Tibial nerve (tissue), 4 donors: ENCODE results near the gene HOXA11. TPM values are rescaled to one million over a fixed set of nuclear protein-coding genes. Genes with fewer than 3 reads are reported as not detected.
A peak's percentile ranks its signal among the peaks of the same experiment; 100 is the strongest.

Experiments
- DNase-seq, 2 donors: peaks; one replicate each; pipeline ENCODE4 v3.0.0-alpha.2; 2019; ENCODE audit warnings: low spot score in 2 of 2
- H3K27ac ChIP-seq, 4 donors: fragments of 200-600 bp; sonication (generic) in 3 of 4; one replicate each; pipeline ENCODE4 v1.5.1; 2017 to 2019; ENCODE audit warnings: mild to moderate bottlenecking in 1 of 4
- H3K27me3 ChIP-seq, 2 donors: fragments of 200-600 bp; sonication (generic) in 1 of 2; one replicate each; pipeline versions ENCODE4 v1.5.1 to v1.6.0; 2017 to 2019
- H3K36me3 ChIP-seq, 3 donors: fragments of 200-600 bp; sonication (generic); one replicate each; pipeline ENCODE4 v1.5.1; 2018 to 2019
- H3K4me1 ChIP-seq, 4 donors: fragments of 200-600 bp; sonication (generic) in 3 of 4; one replicate each; pipeline ENCODE4 v1.5.1; 2017 to 2019
- H3K4me3 ChIP-seq, 4 donors: fragments of 200-600 bp; sonication (generic) in 3 of 4; one replicate each; pipeline ENCODE4 v1.5.1; 2017 to 2019; ENCODE audit warnings: mild to moderate bottlenecking in 1 of 4, moderate library complexity in 1 of 4
- H3K9me3 ChIP-seq, 4 donors: fragments of 200-600 bp; sonication (generic) in 3 of 4; one replicate each; pipeline ENCODE4 v1.5.1; 2017 to 2019
- EP300 ChIP-seq, 2 donors: sonication (generic); formaldehyde crosslinking; IDR thresholded peaks; one replicate each; pipeline ENCODE4 v1.6.1; 2017; ENCODE audit warnings: antibody characterized with exemption in 2 of 2, mild to moderate bottlenecking in 1 of 2
- POLR2A ChIP-seq, 2 donors: fragments of 450-650 bp; IDR thresholded peaks; one replicate each; pipeline ENCODE4 v1.6.1; 2017; ENCODE audit warnings: antibody characterized with exemption in 2 of 2, mild to moderate bottlenecking in 2 of 2, moderate library complexity in 2 of 2
- WGBS, 2 donors: methylation state at CpG; one replicate each; pipeline ENCODE4 v1.1.5; 2018; 5-methylcytosine and 5-hydroxymethylcytosine counted together
- total RNA-seq, 4 donors: library from RNA; depleted of rRNA; stranded (reverse); fragments of >200 nt; gene quantifications; one replicate each; pipeline ENCODE4 v1.1.0, GENCODE V29; 2016
- TF ChIP-seq, protein P1 (sequence below), 5 experiments: fragments of 200-600 bp in 3 of 5; fragments of 450-650 bp in 2 of 5; sonication (generic) in 3 of 5; IDR thresholded peaks; one replicate each; pipeline ENCODE4 v1.5.1; 2016 to 2019; ENCODE audit warnings: antibody characterized with exemption in 5 of 5, mild to moderate bottlenecking in 3 of 5, moderate library complexity in 2 of 5

HOXA11 gene
- total RNA-seq, 4 donors from 2014 or later: 5.0 to 13.2 (median 9.5) TPM

DNA sequence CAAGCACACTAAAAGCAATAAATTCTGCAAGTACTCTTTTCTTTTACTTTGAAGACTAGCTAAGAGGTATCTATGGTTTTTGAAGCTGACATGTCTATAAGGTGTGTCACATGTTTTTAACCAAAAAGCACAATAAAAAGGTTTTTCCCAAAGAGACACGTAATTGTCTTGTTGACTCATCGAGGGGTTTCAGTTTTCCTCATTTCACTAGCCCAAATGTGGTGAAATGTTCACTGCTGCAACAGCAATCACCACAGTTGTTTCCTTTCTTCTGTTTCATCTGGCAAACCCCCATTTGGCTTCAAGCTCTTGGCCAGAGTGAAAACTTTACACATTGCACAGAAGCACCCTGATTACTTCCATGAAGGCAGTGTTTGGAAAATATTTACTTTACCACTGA is 50.6 kb downstream of the HOXA11 start:
- TF ChIP-seq, protein P1, sequence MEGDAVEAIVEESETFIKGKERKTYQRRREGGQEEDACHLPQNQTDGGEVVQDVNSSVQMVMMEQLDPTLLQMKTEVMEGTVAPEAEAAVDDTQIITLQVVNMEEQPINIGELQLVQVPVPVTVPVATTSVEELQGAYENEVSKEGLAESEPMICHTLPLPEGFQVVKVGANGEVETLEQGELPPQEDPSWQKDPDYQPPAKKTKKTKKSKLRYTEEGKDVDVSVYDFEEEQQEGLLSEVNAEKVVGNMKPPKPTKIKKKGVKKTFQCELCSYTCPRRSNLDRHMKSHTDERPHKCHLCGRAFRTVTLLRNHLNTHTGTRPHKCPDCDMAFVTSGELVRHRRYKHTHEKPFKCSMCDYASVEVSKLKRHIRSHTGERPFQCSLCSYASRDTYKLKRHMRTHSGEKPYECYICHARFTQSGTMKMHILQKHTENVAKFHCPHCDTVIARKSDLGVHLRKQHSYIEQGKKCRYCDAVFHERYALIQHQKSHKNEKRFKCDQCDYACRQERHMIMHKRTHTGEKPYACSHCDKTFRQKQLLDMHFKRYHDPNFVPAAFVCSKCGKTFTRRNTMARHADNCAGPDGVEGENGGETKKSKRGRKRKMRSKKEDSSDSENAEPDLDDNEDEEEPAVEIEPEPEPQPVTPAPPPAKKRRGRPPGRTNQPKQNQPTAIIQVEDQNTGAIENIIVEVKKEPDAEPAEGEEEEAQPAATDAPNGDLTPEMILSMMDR (IDR thresholded peaks at IDR 0.05): no peak
- peak in 1 of 2 donors; percentile 67 for TF ChIP-seq EP300 (IDR thresholded peaks at IDR 0.05)
- Histone ChIP-seq H3K9me3 (no peaks in the 10 kb centered on the region), H3K4me1 (peaks cover 0 to 82% (median 22%) of the 10 kb centered on the region in 4 donors), H3K27ac (peak overlapping the region in 3 of 4 donors; percentile 6 to 57 (median 34)), H3K4me3 (no peak overlapping the region), H3K27me3 (peaks cover 0 to 60% of the 10 kb centered on the region in 2 donors), H3K36me3 (peaks cover 0 to 2% (median 0%) of the 10 kb centered on the region in 3 donors)
- peak in 1 of 2 donors; percentile 78 for DNase-seq
- WGBS, 2 donors: 34 to 40% methylated on average over 2 of the region's 2 CpGs

DNA sequence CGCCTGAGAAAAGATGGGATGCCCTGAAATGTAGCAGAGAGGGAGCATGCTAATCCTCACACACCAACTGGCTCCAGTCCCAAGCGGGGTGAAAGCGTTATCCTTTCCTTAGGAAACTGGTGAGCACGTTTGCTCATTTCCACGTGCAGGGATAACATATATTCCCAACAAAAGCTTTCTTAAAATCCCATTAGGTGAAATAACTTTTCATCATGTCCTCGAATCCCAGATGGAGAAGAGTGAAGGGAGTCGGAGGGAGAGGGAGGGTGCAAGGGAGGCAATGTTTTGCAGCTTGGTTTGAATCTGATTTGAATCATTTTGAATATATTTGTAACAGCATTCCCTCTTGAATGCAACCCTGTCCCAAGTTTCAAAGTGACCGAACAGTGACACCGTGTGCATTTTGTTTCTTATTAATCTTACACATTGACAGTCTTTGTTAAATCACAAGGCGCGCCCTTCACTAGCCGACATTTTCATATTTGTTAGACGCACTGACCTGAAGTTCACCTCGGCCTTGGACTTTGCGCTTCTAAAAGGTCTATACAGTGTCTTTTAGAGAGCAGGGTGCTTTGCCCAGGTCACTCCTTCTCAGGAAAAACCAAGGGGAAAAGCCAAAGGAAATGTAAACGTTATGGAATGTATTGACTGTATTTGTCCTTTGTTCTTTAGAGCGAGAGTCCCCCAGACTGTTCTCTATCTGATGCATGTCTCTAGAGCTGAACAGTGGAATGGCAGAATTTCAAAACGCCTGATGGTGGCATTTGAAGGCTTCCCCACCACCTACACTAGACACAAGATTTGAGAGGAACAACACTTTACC is 51.4 kb downstream of the HOXA11 start:
- Histone ChIP-seq H3K4me1 (peaks cover 0 to 83% (median 22%) of the 10 kb centered on the region in 4 donors), H3K36me3 (no peaks in the 10 kb centered on the region), H3K27ac (peak overlapping the region in 3 of 4 donors; percentile 6 to 57 (median 34)), H3K4me3 (no peak overlapping the region), H3K9me3 (no peaks in the 10 kb centered on the region), H3K27me3 (peaks cover 0 to 61% of the 10 kb centered on the region in 2 donors)
- DNase-seq: no peak
- WGBS, 2 donors: 47 to 53% methylated on average over 18 of the region's 18 CpGs
- TF ChIP-seq, protein P1 (IDR thresholded peaks at IDR 0.05): no peak
- TF ChIP-seq EP300 (IDR thresholded peaks at IDR 0.05): no peak
- no peak for TF ChIP-seq POLR2A (IDR thresholded peaks at IDR 0.05)

DNA sequence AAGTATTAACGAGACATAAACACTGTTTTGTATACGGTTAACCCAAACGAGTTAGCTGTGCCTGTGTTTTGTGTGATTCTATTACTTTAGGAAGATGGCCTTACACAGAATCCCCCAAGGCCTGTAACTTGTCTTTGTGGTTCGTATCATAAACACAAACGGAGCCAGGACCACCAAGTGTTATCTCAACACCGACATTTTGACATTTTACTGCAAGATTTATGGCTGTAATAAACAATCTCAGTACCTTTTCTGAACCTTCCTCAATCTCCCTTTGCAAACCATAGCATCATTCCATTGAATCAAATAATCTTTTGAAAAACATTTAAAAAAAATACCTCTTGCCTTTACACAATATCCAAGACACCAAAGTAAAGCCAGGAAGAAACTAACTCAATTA is 52.1 kb downstream of the HOXA11 start:
- Histone ChIP-seq H3K4me1 (peaks cover 0 to 83% (median 22%) of the 10 kb centered on the region in 4 donors), H3K27ac (no peak overlapping the region), H3K27me3 (peaks cover 0 to 61% of the 10 kb centered on the region in 2 donors), H3K9me3 (no peaks in the 10 kb centered on the region), H3K4me3 (no peak overlapping the region), H3K36me3 (no peaks in the 10 kb centered on the region)
- DNase-seq: no peak
- TF ChIP-seq POLR2A (IDR thresholded peaks at IDR 0.05) (no peak), EP300 (IDR thresholded peaks at IDR 0.05) (no peak)
- TF ChIP-seq, protein P1 (IDR thresholded peaks at IDR 0.05): no peak
- 59 to 60% methylated on average over 6 of the region's 6 CpGs for WGBS, 2 donors

DNA sequence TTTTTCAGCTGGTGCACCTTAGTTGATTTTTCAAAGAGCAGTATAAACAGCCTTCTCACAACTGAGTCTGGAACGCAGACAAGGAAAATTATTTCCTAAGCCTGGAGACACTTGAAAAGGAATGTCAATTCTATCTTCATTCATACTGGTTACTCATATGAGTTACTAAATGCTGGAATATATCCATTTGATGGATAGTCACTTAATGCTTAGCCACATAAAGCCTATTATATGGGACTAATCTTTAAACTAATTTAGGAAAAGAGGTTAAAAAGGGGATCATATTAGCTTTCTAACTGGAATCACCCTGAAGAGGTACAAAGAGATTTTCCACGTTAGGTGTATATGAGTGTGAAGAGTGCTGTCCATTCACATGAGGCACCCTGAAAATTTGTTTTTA is 52.8 kb downstream of the HOXA11 start:
- 82 to 85% methylated on average over 2 of the region's 2 CpGs for WGBS, 2 donors
- Histone ChIP-seq H3K4me3 (no peak overlapping the region), H3K36me3 (no peaks in the 10 kb centered on the region), H3K27me3 (peaks cover 0 to 66% of the 10 kb centered on the region in 2 donors), H3K4me1 (peaks cover 0 to 84% (median 20%) of the 10 kb centered on the region in 4 donors), H3K9me3 (no peaks in the 10 kb centered on the region), H3K27ac (no peak overlapping the region)
- no peak for DNase-seq
- TF ChIP-seq EP300 (IDR thresholded peaks at IDR 0.05) (no peak), POLR2A (IDR thresholded peaks at IDR 0.05) (no peak)
- TF ChIP-seq, protein P1 (IDR thresholded peaks at IDR 0.05): no peak

DNA sequence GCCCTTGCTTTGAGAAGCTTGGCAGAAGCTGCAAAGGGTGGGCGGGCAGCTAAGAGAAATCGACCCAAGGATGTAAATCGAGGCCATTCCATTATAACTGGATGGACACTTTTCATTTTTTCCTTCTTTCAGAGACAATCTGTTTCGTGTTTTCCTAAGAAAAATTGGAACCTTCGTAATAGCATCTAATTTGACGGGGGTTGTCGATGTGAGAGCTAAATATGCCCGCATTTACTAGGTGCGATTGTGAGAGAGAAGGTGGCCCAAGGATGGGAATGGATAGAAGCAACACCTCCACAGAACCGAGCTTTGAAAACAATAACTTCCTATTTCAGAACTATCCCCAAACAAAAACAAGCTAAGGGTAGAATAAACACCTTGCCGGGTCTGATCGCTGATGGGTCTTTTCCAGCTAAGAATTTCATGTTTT is 53.6 kb downstream of the HOXA11 start:
- H3K27ac ChIP-seq: peak overlapping the region in 3 of 4 donors; percentile 56 to 90 (median 84)
- no peak for TF ChIP-seq POLR2A (IDR thresholded peaks at IDR 0.05)
- no peak for TF ChIP-seq EP300 (IDR thresholded peaks at IDR 0.05)
- TF ChIP-seq, protein P1 (IDR thresholded peaks at IDR 0.05): no peak

More for the DNA sequence above, 53.6 kb downstream of the HOXA11 start:
- peaks cover 0 to 64% of the 10 kb centered on the region in 2 donors for H3K27me3 ChIP-seq
- WGBS, 2 donors: 37 to 44% methylated on average over 12 of the region's 12 CpGs
- peaks cover 0 to 79% (median 16%) of the 10 kb centered on the region in 4 donors for H3K4me1 ChIP-seq
- no peaks in the 10 kb centered on the region for H3K36me3 ChIP-seq
- no peaks in the 10 kb centered on the region for H3K9me3 ChIP-seq
- no peak for DNase-seq
- peak overlapping the region; percentile 51 to 76 (median 64) for H3K4me3 ChIP-seq
